HuH-7 (cell line): ENCODE data around the gene CELF5.

Experiments used
- DNase-seq: peaks from one replicate; pipeline ENCODE4 v3.0.0; 2011; ENCODE audit warnings: low spot score

CELF5 gene

DNA sequence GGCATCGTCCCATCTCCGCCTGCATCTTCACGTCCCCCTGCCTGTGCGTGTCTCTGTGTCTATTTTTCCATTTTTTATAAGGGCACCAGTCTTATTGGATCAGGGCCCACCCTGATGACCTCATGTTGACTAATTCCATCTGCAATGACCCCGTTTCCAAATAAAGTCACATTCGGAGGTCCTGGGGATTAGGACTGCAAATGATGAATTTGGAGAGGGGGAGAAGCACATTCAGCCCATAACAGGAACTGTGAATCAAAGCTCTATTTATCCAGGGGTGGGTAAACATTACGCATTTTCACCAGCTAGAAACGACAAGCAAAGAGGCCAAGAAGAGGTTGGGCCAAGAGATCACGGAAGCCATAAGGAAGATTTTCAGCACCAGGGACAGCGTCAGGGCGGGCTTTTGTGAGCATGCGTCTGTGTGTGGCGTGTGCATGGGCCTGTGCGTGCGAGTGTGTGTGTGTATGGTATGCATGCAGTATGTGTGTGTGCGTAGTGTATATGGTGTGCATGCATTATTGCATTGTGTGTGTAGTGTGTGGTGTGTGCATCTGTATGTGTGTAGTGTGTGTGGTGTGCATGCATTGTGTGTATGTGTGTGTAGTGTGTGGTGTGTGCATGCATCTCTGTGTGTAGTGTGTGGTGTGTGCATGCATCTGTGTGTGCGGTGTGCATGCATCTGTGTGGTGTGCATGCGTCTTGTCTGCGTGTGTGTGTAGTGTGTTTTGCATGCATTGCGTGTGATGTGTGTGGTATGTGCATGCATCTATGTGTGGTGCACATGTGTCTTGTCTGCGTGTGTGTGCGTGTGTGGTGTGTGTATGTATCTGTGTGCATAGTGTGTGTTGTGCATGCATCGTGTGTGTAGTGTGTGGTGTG is 19.6 kb downstream of the CELF5 start:
- DNase-seq = no peak

DNA sequence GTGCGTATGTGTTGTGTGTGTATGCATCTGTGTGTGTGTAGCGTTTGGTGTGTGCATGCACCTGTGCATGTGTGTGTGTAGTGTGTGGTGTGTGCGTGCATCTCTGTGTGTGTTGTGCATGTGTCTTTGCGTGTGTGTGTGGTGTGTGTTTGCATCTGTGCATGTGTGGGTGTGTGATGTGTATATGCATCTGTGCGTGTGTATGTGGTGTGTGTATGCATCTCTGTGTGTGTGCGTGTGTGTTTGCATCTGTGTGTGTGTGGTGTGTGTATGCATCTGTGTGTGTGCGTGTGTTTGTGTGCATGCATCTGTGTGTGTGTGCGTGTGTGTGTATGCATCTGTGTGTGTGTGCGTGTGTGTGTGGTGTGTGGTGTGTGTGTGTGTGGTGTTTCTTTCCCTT is 20.6 kb downstream of the CELF5 start:
- no peak for DNase-seq

DNA sequence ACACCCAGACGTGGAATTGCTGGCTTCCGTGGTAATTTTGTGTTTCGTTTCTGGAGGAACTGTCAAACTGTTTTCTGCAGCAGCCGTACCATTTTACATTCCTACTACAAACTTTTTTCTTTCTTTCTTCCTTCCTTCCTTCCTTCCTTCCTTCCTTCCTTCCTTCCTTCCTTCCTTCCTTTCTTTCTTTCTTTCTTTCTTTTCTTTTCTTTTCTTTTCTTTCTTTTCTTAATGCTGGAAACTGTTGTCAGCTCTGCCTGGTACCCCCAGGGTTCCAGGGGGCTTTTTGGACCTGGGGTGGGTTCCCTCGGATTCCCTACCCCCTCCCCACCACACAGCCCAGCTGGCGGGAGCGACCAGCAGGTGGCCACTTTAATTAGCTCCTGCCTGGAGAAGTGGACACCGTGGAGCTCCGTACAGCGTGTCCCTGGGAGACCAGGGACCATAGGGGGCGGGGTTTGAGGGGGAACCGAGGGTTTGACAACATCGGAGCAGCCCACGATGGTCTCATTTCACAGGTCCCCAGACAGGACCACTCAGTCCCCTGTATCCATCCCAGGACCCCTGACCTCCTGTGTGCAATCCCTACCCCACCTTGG is 24.4 kb downstream of the CELF5 start:
- no peak for DNase-seq

DNA sequence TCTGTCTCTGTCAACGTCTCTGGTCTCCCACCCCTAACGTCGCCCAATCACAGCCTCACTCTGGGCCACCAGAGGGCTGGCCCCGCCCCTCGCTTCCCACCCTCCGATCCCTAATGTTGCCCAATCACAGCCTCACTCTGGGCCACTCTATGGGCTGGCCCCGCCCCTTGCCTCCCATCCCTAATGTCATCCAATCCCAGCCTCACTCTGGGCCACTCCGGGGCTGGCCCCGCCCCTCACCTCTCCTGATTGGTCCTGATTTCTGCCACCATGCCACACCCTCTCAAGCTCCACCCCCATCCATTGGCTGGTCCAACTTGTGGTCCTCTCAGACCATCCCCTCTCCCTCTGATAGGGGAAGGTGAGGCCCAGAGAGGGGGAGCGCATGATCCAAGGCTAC is 24.9 kb downstream of the CELF5 start:
- DNase-seq = no peak

DNA sequence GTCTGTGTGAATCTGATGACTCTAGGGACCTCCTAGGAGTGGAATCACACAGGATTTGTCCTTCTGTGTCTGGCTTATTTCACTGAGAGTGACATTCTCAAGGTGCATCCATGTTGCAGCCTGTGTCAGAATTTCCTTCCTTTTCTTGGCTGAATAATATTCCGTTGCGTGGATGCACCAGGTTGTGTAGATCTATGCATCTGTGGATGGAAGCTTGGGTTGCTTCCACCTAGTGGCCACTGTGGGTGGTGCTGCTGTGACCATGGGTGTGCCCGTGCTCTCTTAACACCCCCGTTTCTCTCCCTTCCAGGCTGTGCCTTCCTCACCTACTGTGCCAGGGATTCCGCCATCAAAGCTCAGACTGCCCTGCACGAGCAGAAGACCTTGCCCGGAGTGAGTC is 26.2 kb downstream of the CELF5 start:
- no peak for DNase-seq

DNA sequence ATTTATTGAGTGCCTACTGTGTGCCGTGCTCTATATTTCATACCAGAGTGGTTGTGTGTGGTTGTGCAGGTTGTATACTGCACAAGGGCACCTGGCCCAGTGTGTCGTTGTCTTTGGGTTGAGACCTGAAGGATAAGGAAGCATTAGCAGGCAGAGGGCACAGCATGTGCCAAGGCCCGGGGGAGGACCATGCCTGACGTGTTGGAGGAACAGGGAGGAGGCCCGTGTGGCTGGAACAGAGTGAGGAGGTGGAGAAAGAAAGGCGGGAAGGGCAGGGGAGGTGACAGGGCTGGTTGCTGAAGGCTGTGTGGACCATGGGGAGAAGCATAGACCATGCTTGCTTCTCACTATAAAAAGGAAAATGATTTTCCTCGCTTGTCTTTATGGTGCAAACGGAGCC is 26.8 kb downstream of the CELF5 start:
- DNase-seq = no peak

DNA sequence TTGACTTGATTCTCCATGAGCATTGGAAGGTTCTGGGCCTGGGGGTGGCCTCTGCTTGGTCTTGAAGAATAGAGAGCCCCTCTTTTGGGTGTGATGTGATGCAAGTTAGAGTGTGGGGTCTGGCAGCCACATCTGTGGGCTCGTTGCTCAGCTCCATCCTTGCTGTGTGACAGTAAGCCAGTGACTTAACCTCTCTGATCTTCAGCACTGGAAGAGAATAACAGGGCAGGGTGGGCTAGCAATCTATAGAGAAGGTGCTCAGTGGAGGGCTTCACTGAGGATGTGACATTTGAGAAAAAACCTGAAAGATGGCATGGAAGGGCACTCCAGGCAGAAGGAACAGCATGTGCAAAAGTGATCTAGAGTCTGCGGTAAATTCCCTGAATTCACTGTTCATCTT is 28.2 kb downstream of the CELF5 start:
- DNase-seq = no peak

DNA sequence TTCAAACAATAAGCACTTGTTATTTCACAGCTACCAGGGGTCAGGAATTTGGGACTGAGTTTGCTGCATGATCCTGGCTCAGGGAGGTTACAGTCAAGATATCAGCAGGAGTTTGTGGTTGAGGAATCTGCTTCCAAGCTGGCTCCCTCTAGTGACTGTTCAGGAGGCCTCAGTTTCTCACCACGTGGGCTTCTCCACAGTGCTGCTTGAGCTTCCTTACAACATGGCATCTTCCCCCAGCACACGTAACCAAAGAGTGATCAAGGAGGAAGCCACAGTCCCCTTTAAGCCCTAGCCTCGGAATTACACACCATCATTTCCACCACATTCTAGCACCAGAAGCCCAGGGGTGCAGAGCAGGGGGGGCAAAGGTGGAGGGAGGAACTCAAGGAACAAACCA is 28.8 kb downstream of the CELF5 start:
- DNase-seq = no peak

DNA sequence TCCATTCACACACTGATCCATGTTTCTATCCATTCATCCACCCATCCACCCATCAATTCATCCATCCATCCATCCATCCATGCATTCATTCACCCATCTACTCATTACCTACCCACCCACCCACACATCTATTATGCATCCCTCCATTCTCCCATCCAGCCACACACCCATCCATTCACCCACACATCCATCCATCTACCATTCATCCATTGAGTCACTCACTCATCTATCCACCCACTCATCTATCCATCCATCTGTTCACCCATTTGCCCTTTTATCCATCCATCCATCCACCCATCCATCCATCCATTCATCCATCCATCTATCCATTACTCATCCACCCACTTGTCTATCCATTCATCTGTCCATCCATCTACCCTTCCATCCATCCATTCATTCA is 30.1 kb downstream of the CELF5 start:
- DNase-seq = no peak

DNA sequence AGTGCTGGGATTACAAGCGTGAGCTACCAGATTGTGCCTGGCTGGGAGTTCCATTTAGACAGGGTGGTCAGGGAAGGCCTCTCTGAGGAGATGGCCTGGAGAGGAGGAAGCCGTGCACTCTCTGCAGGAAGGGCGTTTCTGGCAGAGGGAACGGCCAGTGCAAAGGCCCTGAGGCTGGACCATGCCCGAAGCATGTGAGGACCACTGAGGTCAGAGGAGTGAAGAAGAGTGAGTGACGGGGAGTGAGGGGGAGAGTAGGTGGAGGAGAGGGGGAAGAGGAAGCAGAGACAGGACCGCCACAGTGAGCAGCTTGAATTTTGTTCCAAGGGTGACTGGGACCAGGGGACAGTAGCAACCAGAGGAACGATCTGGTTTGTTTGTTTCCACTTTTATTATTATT is 32.6 kb downstream of the CELF5 start:
- DNase-seq = no peak

DNA sequence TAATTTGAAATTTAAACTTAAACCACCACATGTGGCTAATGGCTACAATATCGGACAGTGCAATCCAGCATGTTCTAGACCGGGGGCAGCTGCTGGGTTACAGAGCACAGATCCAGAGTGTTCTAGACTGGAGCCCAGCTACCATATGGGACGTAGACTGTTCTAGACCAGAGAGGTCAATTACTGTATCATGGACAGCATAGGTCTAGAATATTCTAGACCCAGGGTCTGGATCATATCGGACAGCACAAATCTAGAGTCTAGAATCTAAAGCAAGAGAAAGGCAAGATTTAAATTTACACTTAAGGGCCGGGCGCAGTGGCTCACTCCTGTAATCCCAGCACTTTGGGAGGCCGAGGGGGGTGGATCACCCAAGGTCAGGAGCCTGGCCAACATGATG is 37.9 kb downstream of the CELF5 start:
- DNase-seq = no peak

DNA sequence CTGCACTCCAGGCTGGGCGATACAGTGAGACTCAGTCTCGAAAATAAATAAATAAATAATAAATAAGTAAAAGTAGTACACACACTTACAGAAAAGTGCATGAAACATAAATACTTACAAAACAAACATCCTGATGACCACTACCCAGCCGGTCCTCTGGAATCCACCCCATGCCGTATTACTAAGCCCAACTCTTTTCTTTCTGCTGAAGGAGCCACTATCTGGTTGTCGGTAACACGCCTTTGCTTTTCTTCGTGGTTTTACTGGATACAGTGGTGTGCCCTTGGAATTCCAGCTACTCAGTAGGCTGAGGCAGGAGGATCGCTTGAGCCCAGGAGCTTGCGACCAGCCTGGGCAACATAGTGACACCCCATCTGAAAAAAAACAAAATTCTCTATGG is 39.4 kb downstream of the CELF5 start:
- DNase-seq = no peak

DNA sequence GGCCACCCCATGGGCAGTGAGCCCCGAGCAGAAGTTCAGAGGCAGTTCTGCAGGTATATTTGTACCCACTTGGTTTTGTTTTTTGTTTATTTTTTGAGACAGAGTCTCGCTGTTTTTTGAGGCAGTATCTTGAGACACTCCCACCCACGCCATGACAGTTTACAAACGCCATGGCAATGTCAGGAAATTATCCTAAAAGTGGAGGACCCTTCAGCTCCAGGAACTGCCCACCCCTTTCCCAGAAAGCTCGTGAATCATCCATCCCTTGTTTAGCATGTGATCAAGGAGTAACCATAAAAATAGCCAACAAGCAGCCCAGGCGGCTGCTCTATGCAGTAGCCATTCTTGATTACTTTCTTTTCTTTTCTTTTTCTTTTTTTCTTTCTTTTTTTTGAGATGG is 41.0 kb downstream of the CELF5 start:
- DNase-seq = no peak

DNA sequence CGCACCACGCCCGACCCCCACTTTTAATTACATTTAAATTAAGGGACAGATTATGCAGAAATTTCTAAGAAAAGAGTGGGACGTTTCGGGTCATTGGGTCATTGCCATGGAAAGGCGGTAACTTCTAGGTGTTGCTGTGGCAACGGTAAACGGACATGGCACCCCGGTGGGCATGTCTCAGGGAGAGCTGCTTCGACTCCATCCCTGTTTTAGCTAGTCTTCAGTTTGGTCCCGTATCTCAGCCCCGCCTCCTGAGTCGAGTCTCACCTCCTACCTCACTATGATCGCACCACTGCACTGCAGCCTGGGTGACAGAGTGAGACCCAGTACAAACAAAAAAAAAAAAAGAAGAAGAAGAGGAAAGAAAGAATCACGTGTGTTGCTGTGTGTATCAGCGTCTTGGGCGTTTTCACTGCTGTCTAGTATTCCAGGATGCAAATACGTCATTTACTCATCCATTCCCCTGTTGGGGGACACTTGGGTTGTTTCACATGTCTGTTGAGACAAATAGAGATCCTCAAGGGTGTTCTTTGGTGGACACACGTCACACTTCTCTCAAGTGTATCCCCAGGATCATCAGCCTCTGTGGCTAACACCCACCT is 41.7 kb downstream of the CELF5 start:
- no peak for DNase-seq

DNA sequence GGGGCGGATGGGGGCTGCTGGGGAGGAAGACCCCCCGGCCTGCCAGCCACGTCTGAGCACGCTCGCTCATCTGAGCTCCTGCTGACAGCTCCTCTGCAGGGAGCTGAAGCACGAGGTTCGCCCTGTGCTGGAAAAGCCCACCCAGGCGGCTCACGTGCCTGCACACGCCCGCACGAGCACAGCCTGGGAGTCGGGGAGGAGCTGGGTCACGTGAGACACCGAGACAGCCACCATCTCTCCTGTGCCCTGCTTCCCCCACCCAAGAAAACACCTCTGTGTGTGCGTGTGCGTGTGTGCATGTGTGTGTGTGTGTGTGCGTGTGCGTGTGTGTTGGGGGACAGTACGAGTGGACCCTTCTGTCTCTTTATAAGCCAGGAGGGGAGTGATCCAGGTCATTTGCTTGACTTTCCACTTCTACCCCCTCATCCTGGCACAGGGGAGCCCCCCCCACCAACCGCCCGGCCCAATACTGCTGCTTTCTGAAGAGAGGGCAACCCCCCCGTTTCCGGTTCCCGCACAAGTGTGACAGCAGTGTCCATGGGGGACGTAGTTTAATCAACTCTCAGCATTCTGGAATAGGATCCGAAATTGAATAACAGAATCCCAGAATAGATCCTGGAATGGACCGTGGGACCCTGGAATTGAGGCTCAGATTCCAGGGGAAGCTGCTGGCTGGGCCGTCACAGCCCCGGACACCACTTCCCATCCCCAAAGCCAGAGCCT is 42.5 kb downstream of the CELF5 start:
- no peak for DNase-seq

DNA sequence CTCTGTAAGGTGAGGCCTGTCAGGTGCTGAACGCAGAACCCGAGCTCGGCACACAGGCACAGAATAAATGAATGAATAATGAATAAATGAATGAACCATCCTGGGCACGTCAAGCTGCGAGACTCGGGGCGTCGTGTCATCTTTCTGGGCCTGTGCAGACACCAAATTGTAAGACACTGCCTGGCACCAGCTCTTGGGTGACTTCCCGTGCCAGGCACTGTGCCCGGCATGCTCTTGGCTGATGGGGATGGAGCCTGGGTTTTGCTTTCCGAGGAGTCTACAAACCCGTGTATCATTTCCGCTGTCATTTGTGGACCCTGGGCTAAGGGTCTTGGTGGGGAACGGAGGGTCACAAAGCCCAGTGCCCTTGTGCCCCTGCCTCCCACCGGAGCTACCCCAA is 43.9 kb downstream of the CELF5 start:
- DNase-seq = no peak

DNA sequence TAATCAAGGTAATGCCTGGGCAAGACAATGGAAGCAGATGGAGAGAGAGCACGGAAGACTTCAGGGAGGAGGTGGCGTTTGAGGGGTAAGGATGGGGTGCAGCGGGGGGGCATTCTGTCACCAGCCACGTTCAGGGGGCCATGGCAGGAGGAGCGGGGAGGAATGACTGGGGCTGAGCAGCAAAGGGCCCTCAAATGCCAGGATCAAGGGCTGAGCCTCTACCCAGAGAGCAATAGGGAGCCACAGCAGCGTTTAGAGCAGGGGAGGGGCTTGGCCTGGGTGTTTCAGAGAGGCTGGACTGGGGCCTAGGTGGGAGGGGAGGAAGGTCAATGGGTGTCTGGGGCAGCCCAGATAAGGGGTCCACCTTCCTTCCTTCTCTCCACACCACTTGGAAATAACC is 44.3 kb downstream of the CELF5 start:
- no peak for DNase-seq

DNA sequence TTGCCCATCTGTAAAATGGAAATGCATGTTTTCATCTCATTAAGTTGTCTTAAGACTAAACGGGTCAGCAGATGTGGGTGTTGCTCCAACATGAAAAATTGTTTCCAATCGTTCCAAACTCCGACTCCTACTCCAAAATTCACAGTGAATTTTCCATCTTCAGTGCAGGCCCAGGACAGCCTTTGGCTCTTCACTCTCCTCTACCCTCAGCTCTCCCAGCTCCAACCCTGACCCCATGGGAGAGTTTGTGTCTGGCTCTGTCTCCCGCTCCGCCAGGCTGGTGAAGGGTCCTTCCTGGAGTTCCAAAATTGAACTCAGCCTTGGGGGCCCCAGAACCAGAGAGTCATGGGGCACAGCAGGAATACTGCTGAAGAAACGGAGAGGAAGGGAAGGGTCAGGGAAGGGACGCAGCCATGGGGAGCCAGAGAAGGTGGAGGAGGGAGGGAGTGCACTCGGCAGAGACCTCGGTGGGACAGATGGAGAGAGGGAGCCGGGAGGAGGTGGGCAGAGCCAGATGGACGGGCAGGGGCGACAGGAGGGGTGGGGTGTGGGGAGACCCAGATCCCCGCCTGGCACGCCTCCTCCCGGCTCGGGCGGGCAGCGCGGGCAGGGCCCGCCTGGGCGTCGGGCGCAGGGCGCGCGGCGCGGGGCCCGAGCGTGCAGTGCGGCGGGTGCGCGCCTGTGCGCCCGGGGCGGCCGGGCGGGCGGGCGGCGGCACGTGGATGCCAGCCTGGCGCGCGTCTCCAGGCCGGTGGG is 45.6 kb downstream of the CELF5 start:
- no peak for DNase-seq

DNA sequence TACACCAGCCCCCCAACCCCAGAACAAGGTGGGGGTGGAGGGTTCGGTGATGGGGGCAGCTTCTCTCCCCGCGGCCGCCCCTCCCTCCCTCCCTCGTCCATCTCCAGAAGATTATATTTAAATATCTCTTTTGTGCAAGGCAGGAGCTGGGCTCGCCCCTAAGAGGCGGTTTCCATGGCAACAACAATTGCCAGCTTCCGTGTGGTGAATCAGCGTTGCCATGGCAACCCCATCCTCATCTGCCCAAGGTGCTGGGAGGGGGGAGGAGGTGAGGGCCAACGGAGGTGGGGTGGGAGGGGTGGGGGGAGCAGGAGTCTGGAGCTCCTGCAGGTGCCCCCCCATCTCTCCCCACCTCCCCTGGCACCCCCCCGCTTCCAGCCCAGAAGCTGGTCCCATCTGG is 46.4 kb downstream of the CELF5 start:
- no peak for DNase-seq

DNA sequence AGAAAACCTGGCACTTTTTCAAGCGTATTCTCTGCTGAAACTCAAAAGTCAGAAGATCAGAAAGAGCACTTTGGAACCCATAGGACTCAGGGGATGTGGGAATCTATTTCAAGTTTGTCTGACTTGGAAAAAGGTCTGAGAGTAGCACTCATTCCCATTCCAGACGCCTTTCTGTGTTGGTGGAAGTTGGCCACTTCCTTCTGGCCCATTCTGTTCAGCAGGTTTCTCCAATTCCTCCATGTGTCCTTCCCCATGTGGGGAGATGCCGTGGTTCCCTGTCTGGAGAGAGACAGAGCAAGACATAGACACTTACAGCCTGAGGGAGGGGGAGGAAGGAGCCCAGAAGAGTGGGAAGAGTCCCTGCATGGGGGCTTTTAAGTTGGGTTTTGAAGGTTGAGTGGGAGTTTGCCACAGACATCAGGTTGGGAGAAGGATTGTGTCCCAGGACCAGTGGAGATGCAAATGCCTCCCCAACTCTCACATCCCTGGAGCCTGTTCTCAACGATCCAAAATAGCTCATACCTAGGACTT is 48.0 kb downstream of the CELF5 start:
- no peak for DNase-seq

DNA sequence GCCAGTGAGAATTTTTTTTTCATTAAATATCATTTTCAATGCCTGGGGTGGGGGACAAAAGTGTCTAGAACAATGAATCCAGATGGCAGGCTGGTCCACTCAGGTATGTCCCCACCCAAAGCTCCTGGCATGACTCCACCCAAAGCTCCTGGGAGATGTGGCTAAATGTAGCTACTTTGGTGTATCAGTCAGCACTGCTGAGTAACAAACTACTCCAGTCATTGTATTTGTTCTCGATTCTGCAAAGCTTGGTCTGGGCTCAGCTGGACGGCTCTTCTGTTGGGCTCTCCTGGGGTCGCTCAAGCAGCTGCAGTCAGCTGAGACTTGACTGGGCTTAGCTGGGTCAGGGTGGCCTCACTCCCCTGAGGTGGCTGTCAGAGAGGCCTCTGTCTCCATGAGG is 48.5 kb downstream of the CELF5 start:
- no peak for DNase-seq
